SH-SY5Y (cell line): ENCODE results near the gene PDZRN3.

Source experiments
- GATA2 ChIP-seq: IDR thresholded peaks from 2 replicates; pipeline ENCODE4 v1.6.1; 2011; ENCODE audit warnings: mild to moderate bottlenecking, low read depth, low read length
- GATA3 ChIP-seq: IDR thresholded peaks from 2 replicates; pipeline ENCODE4 v1.6.1; 2011; ENCODE audit warnings: low read depth, mild to moderate bottlenecking, low read length, moderate library complexity

GRCh38 chr3:73599605-73600004 lies 25.1 kb downstream of the PDZRN3 start:
- TF ChIP-seq GATA2 = peak; percentile 51
- no peak for TF ChIP-seq GATA3
